Activated naive CD8-positive, alpha-beta T cell treated with anti-CD3 and anti-CD28 coated beads, Interleukin-2, amount 10 ng/mL, durations not matched to agents 7 days and 5 days (primary cell): ENCODE data around the gene ZFP36. TPM values are rescaled to one million over a fixed set of nuclear protein-coding genes. Genes with fewer than 3 reads are reported as not detected.
"Not testable (repeated sequence)": the region's sequence is repeated elsewhere in the genome, so short reads cannot be mapped to it uniquely, and the experiment has no call there.

Experiments used
- ATAC-seq: fragments of 150-1000 bp; cut with Tn5 transposase; one replicate; pipeline ENCODE4 v1.10.0; 2021; ENCODE audit warnings: low read depth, moderate library complexity
- POLR2A ChIA-PET: fragments of 350-600 bp; sonication (Branson Sonifier 250); formaldehyde crosslinking; loops from one replicate; lab custom pipeline; 2021; ENCODE audit warnings: antibody characterized with exemption; lab: Charles Lee
- DNase-seq: peaks from one replicate; pipeline ENCODE4 v3.0.0; 2021
- H3K27ac Mint-ChIP-seq: one replicate; pipeline ENCODE4 v1.8.0; 2022; ENCODE audit warnings: mild to moderate bottlenecking, mixed read lengths
- H3K27me3 Mint-ChIP-seq: one replicate; pipeline ENCODE4 v1.8.0; 2022; ENCODE audit warnings: mild to moderate bottlenecking, moderate library complexity, mixed read lengths
- H3K36me3 Mint-ChIP-seq: one replicate; pipeline ENCODE4 v1.8.0; 2021; ENCODE audit warnings: mild to moderate bottlenecking, mixed read lengths
- H3K4me1 Mint-ChIP-seq: one replicate; pipeline ENCODE4 v1.8.0; 2021; ENCODE audit warnings: mixed read lengths
- H3K4me3 Mint-ChIP-seq: one replicate; pipeline ENCODE4 v1.8.0; 2022; ENCODE audit warnings: mild to moderate bottlenecking, moderate library complexity, mixed read lengths
- H3K9me3 Mint-ChIP-seq: one replicate; pipeline ENCODE4 v1.8.0; 2021; ENCODE audit warnings: mixed read lengths
- total RNA-seq, 2 experiments: library from RNA; stranded (reverse); gene quantifications; one replicate each; pipeline ENCODE4 v1.2.3, GENCODE V29; 2021

Gene ZFP36
- total RNA-seq, 2 experiments from 2014 or later = 102 to 107 TPM

GRCh38 chr19:39435499-39436349 lies 29.1 kb downstream of the ZFP36 start, which contains the start of gene RPS16:
Gene RPS16 (minus strand): TSS chr19:39435949. CDS start chr19:39435895, 54 bp downstream.
- Mint-ChIP-seq H3K9me3 (no peaks in the 10 kb centered on the region), H3K36me3 (peaks cover 23% of the 10 kb centered on the region), H3K27ac (peak within 1 kb of the TSS; percentile 99), H3K4me3 (peak within 1 kb of the TSS; percentile 100), H3K4me1 (peaks cover 42% of the 10 kb centered on the region), H3K27me3 (peaks cover 3% of the 10 kb centered on the region)
- DNase-seq (peak; percentile 100), ATAC-seq (peak; percentile 87)
- POLR2A ChIA-PET = interaction anchor here (0.6 to 2.5 kb wide), 35 partner anchors 9 to 1177 kb away, joined by 3 to 113 read pairs (median 6); partner anchors contain the start of genes AKT2, DLL3, DYRK1B and EID2B

GRCh38 chr19:39436350-39436716 lies 29.7 kb downstream of the ZFP36 start:
- H3K27me3 Mint-ChIP-seq = peaks cover 3% of the 10 kb centered on the region
- peaks cover 42% of the 10 kb centered on the region for H3K4me1 Mint-ChIP-seq
- DNase-seq = no peak
- H3K9me3 Mint-ChIP-seq = no peaks in the 10 kb centered on the region
- POLR2A ChIA-PET = interaction anchor here (0.6 to 2.5 kb wide), 33 partner anchors 10 to 1177 kb away, joined by 3 to 113 read pairs (median 6); partner anchors contain the start of genes AKT2, DLL3, DYRK1B and EID2B
- peak overlapping the region; percentile 99 for H3K27ac Mint-ChIP-seq
- H3K4me3 Mint-ChIP-seq = peak overlapping the region; percentile 100
- ATAC-seq = no peak
- peaks cover 23% of the 10 kb centered on the region for H3K36me3 Mint-ChIP-seq

- POLR2A ChIA-PET = no interaction called here
- Mint-ChIP-seq H3K36me3 (peaks cover 15% of the 10 kb centered on the region), H3K27me3 (peaks cover 5% of the 10 kb centered on the region), H3K4me1 (peaks cover 36% of the 10 kb centered on the region), H3K9me3 (no peaks in the 10 kb centered on the region), H3K27ac (no peak overlapping the region), H3K4me3 (no peak overlapping the region)
- DNase-seq = no peak
- no peak for ATAC-seq
Observed at GRCh38 chr19:39438270-39438934, 31.8 kb downstream of the ZFP36 start.

GRCh38 chr19:39444598-39445195 lies 38.0 kb downstream of the ZFP36 start:
- ATAC-seq (no peak), DNase-seq (no peak)
- Mint-ChIP-seq H3K27me3 (peaks cover 2% of the 10 kb centered on the region), H3K4me1 (peaks cover 40% of the 10 kb centered on the region), H3K4me3 (peak overlapping the region; percentile 91), H3K36me3 (peaks cover 23% of the 10 kb centered on the region), H3K27ac (peak overlapping the region; percentile 96), H3K9me3 (no peaks in the 10 kb centered on the region)
- POLR2A ChIA-PET = interaction anchor here (0.6 to 4.8 kb wide), 19 partner anchors 9 to 1020 kb away, joined by 3 to 113 read pairs (median 4); partner anchors contain the start of genes EID2, EID2B, GMFG and MED29

GRCh38 chr19:39445196-39446111 lies 38.8 kb downstream of the ZFP36 start, which contains the start of gene SUPT5H:
Gene SUPT5H (plus strand): TSS chr19:39445582. CDS start chr19:39445891, 309 bp downstream.
- peak; percentile 94 for DNase-seq
- POLR2A ChIA-PET = interaction anchor here (0.6 to 4.8 kb wide), 14 partner anchors 10 to 1019 kb away, joined by 3 to 113 read pairs (median 5); partner anchors contain the start of genes EID2, EID2B, MED29 and PAF1
- no peaks in the 10 kb centered on the region for H3K9me3 Mint-ChIP-seq
- peaks cover 42% of the 10 kb centered on the region for H3K4me1 Mint-ChIP-seq
- H3K36me3 Mint-ChIP-seq = peaks cover 23% of the 10 kb centered on the region
- H3K4me3 Mint-ChIP-seq = peak within 1 kb of the TSS; percentile 91
- peaks cover 2% of the 10 kb centered on the region for H3K27me3 Mint-ChIP-seq
- H3K27ac Mint-ChIP-seq = peak within 1 kb of the TSS; percentile 96
- peak; percentile 96 for ATAC-seq

- H3K4me1 Mint-ChIP-seq = peaks cover 43% of the 10 kb centered on the region
- peak overlapping the region; percentile 96 for H3K27ac Mint-ChIP-seq
- peak overlapping the region; percentile 91 for H3K4me3 Mint-ChIP-seq
- H3K27me3 Mint-ChIP-seq = peaks cover 2% of the 10 kb centered on the region
- POLR2A ChIA-PET = interaction anchor here (0.5 to 4.8 kb wide), 6 partner anchors 11 to 862 kb away, joined by 3 to 113 read pairs (median 8); partner anchors contain the start of genes EID2B, MED29, PAF1 and RPS16
- no peak for DNase-seq
- peaks cover 27% of the 10 kb centered on the region for H3K36me3 Mint-ChIP-seq
- ATAC-seq = no peak
- no peaks in the 10 kb centered on the region for H3K9me3 Mint-ChIP-seq
Observed at GRCh38 chr19:39446365-39447084, 39.9 kb downstream of the ZFP36 start.

- H3K27me3 Mint-ChIP-seq = no peaks in the 10 kb centered on the region
- H3K36me3 Mint-ChIP-seq = peaks cover 42% of the 10 kb centered on the region
- peak overlapping the region; percentile 91 for H3K4me3 Mint-ChIP-seq
- DNase-seq (no peak), ATAC-seq (no peak)
- no peaks in the 10 kb centered on the region for H3K9me3 Mint-ChIP-seq
- H3K4me1 Mint-ChIP-seq = peaks cover 49% of the 10 kb centered on the region
- POLR2A ChIA-PET = interaction anchor here (0.8 to 4.8 kb wide), 2 partner anchors 13 to 26 kb away, joined by 4 to 113 read pairs; partner anchors contain the start of gene RPS16
- H3K27ac Mint-ChIP-seq = peak overlapping the region; percentile 86
Observed at GRCh38 chr19:39448271-39448670, 41.6 kb downstream of the ZFP36 start.

- Mint-ChIP-seq H3K27me3 (no peaks in the 10 kb centered on the region), H3K36me3 (peaks cover 42% of the 10 kb centered on the region), H3K9me3 (no peaks in the 10 kb centered on the region), H3K4me3 (peak overlapping the region; percentile 91), H3K4me1 (peaks cover 47% of the 10 kb centered on the region), H3K27ac (peak overlapping the region; percentile 86)
- POLR2A ChIA-PET = interaction anchor here (0.7 to 0.8 kb wide), 2 partner anchors 25 to 85 kb away, joined by 4 to 5 read pairs; no protein-coding TSS in a partner anchor
- no peak for DNase-seq
- ATAC-seq = no peak
Observed at GRCh38 chr19:39449116-39449797, 42.6 kb downstream of the ZFP36 start.

GRCh38 chr19:39451257-39451656 lies 44.6 kb downstream of the ZFP36 start:
- Mint-ChIP-seq H3K36me3 (peaks cover 36% of the 10 kb centered on the region), H3K4me1 (peaks cover 46% of the 10 kb centered on the region)
- H3K27ac Mint-ChIP-seq, DNase-seq, H3K9me3 Mint-ChIP-seq, ATAC-seq, H3K4me3 Mint-ChIP-seq, POLR2A ChIA-PET, H3K27me3 Mint-ChIP-seq: not testable (repeated sequence)
